Right lobe of liver (tissue), 6 donors: ENCODE results near the gene PRTFDC1. TPM values are rescaled to one million over a fixed set of nuclear protein-coding genes. Genes with fewer than 3 reads are reported as not detected.
"Not testable (repeated sequence)": the region's sequence is repeated elsewhere in the genome, so short reads cannot be mapped to it uniquely, and the experiment has no call there.

Experiments used
- ATAC-seq, 4 donors: fragments of 200-7000 bp; cut with Tn5 transposase; one replicate each; pipeline ENCODE4 v1.9.1; 2020; ENCODE audit warnings: mild to moderate bottlenecking in 4 of 4, moderate library complexity in 4 of 4
- DNase-seq, 3 donors: peaks; one replicate each; pipeline ENCODE4 v3.0.0-alpha.2; 2020
- H3K27ac ChIP-seq, 3 donors: fragments of 200-600 bp; one replicate each; pipeline ENCODE4 v1.8.0; 2022
- H3K27me3 ChIP-seq, 2 donors: fragments of 200-600 bp; one replicate each; pipeline ENCODE4 v1.8.0; 2022
- H3K36me3 ChIP-seq, 4 donors: fragments of 200-600 bp; sonication (generic) in 1 of 4; one replicate each; pipeline versions ENCODE4 v1.5.1 to v1.8.0; 2017 to 2022; ENCODE audit warnings: control low read depth in 1 of 4
- H3K4me1 ChIP-seq, 4 donors: fragments of 200-600 bp; sonication (generic) in 1 of 4; one replicate each; pipeline versions ENCODE4 v1.5.1 to v1.8.0; 2017 to 2022; ENCODE audit warnings: control low read depth in 1 of 4
- H3K4me3 ChIP-seq, 3 donors: fragments of 200-600 bp; one replicate each; pipeline ENCODE4 v1.8.0; 2022
- H3K9me3 ChIP-seq, 4 donors: fragments of 200-600 bp; sonication (generic) in 1 of 4; one replicate each; pipeline versions ENCODE4 v1.5.1 to v1.8.0; 2017 to 2022; ENCODE audit warnings: control low read depth in 1 of 4
- POLR2A ChIP-seq: fragments of 450-650 bp; IDR thresholded peaks from one replicate; pipeline ENCODE4 v1.6.1; 2017; ENCODE audit warnings: antibody characterized with exemption, mild to moderate bottlenecking
- WGBS: methylation state at CpG from one replicate; pipeline ENCODE4 v1.1.6; 2018; ENCODE audit warnings: low coverage, low lambda C conversion rate; ENCODE audit not compliant: insufficient coverage; ENCODE audit errors: missing lambda C conversion rate; 5-methylcytosine and 5-hydroxymethylcytosine counted together
- intact Hi-C, 2 donors: fragments of 100-400 bp; cut with DNase I; formaldehyde crosslinking; loops; one replicate each; pipeline versions ENCODE4 v1.11.2 to v1.14.1; 2022
- total RNA-seq, 6 experiments: library from RNA; depleted of rRNA in 2 of 6; stranded (reverse); fragments of >200 nt in 2 of 6; fragmentation: NEBNext Ultra II Directional in 3 of 6; extraction: Animal tissue kit (Norgen Biotek cat#: 25700) in 3 of 6; gene quantifications; one replicate each; pipeline versions ENCODE4 v1.1.0 to v1.2.4, GENCODE V29; 2016 to 2023
- TF ChIP-seq, protein P1 (sequence below), 4 donors: fragments of 200-600 bp in 3 of 4; fragments of 450-650 bp in 1 of 4; IDR thresholded peaks; one replicate each; pipeline versions ENCODE4 v1.5.1 to v1.8.0; 2016 to 2022; ENCODE audit warnings: antibody characterized with exemption in 4 of 4, mild to moderate bottlenecking in 2 of 4
- donor health status: DM: no; HTN: yes; CAD: no.
- donor health status: DM: no; HTN: no; CAD: no.
- donor health status: DM: no; HTN: no; CAD: no.
- donor health status: DM: no; HTN: yes; CAD: no.
- donor health status: DM: no; HTN: yes; CAD: no.

Gene PRTFDC1
- total RNA-seq, 6 experiments from 2014 or later = 0.76 to 3.5 (median 1.1) TPM; not detected in 1

DNA sequence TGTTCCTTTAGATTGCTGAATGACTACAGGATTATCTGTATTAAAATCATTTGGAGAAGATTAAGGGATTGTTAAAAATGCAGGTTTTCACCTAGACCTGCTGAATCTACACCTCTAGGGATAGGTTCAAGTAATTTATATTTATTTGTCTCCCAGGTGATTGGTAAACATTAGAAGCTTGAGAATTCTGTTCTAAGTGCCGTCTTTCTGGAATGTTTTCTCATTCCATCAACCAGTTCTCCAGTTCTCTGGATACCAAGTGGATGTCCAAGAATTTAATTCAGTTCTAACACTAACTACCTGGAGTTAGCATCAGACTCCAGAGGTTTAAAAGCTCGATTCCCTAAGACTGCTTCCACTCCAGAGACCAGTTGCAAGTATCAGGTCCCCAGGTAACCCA, 110.9 kb downstream of the PRTFDC1 start:
- H3K4me1 ChIP-seq = no peaks in the 10 kb centered on the region
- no peaks in the 10 kb centered on the region for H3K9me3 ChIP-seq
- H3K27ac ChIP-seq = no peak overlapping the region
- no peaks in the 10 kb centered on the region for H3K36me3 ChIP-seq
- H3K4me3 ChIP-seq = no peak overlapping the region
- ATAC-seq = no peak
- WGBS = 86% methylated on average over 1 of the region's 2 CpGs
- DNase-seq = no peak
- no peaks in the 10 kb centered on the region for H3K27me3 ChIP-seq
- TF ChIP-seq, protein P1, sequence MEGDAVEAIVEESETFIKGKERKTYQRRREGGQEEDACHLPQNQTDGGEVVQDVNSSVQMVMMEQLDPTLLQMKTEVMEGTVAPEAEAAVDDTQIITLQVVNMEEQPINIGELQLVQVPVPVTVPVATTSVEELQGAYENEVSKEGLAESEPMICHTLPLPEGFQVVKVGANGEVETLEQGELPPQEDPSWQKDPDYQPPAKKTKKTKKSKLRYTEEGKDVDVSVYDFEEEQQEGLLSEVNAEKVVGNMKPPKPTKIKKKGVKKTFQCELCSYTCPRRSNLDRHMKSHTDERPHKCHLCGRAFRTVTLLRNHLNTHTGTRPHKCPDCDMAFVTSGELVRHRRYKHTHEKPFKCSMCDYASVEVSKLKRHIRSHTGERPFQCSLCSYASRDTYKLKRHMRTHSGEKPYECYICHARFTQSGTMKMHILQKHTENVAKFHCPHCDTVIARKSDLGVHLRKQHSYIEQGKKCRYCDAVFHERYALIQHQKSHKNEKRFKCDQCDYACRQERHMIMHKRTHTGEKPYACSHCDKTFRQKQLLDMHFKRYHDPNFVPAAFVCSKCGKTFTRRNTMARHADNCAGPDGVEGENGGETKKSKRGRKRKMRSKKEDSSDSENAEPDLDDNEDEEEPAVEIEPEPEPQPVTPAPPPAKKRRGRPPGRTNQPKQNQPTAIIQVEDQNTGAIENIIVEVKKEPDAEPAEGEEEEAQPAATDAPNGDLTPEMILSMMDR (IDR thresholded peaks at IDR 0.05) = no peak
- TF ChIP-seq POLR2A = no peak
- intact Hi-C loops = no loop called here

GRCh38 chr10:24840784-24841183, 111.6 kb downstream of the PRTFDC1 start:
- Histone ChIP-seq H3K27ac (no peak overlapping the region), H3K4me3 (no peak overlapping the region), H3K9me3 (no peaks in the 10 kb centered on the region), H3K27me3 (no peaks in the 10 kb centered on the region), H3K4me1 (no peaks in the 10 kb centered on the region), H3K36me3 (no peaks in the 10 kb centered on the region)
- TF ChIP-seq POLR2A = no peak
- TF ChIP-seq, protein P1 (IDR thresholded peaks at IDR 0.05) = no peak
- intact Hi-C loops = no loop called here
- no peak for ATAC-seq
- no peak for DNase-seq

- H3K36me3 ChIP-seq, intact Hi-C loops, H3K27me3 ChIP-seq, DNase-seq, ATAC-seq, H3K4me1 ChIP-seq, H3K27ac ChIP-seq, H3K4me3 ChIP-seq, H3K9me3 ChIP-seq: not testable (repeated sequence)
- 33% methylated on average over 2 of the region's 2 CpGs for WGBS
Measured at GRCh38 chr10:24837781-24838180, 114.6 kb downstream of the PRTFDC1 start.

DNA sequence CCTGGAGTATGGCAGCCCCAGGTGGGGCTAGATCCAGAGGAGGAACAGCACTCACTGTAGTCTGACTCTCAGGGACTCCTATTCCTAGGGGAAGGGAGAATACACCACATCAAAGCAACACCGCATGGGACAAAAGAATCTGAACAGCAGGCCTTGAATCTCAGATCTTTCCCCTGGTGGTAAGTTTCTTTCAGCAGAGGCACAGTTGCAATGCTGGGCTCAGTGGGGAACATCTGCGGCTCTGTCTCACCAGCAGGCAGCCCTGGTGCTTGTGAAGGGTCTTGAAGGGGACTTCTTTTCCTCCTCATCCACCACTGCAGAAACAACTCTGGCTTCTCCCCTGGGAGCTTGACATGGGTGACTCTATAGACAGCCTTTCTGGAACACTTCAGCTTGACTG, 117.5 kb downstream of the PRTFDC1 start:
- WGBS = no CpG with 5 or more reads among the region's 2 CpGs
- intact Hi-C loops = no loop called here
- no peak overlapping the region for H3K4me3 ChIP-seq
- no peak for DNase-seq
- no peak overlapping the region for H3K27ac ChIP-seq
- ATAC-seq = no peak
- no peaks in the 10 kb centered on the region for H3K9me3 ChIP-seq
- no peaks in the 10 kb centered on the region for H3K36me3 ChIP-seq
- TF ChIP-seq, protein P1 (IDR thresholded peaks at IDR 0.05) = no peak
- TF ChIP-seq POLR2A = no peak
- no peaks in the 10 kb centered on the region for H3K4me1 ChIP-seq
- no peaks in the 10 kb centered on the region for H3K27me3 ChIP-seq

GRCh38 chr10:24826009-24826408, 126.4 kb downstream of the PRTFDC1 start:
- Histone ChIP-seq H3K4me3 (no peak overlapping the region), H3K36me3 (no peaks in the 10 kb centered on the region), H3K27ac (no peak overlapping the region), H3K27me3 (no peaks in the 10 kb centered on the region), H3K9me3 (no peaks in the 10 kb centered on the region), H3K4me1 (no peaks in the 10 kb centered on the region)
- ATAC-seq (no peak), DNase-seq (no peak)
- intact Hi-C loops = no loop called here
- 45% methylated on average over 4 of the region's 4 CpGs for WGBS
- no peak for TF ChIP-seq POLR2A
- TF ChIP-seq, protein P1 (IDR thresholded peaks at IDR 0.05) = no peak
